GM20000 (cell line): ENCODE data around the gene CDCA4.
"Not testable (repeated sequence)": the region's sequence is repeated elsewhere in the genome, so short reads cannot be mapped to it uniquely, and the experiment has no call there.

Experiments used
- DNase-seq: peaks from one replicate; pipeline ENCODE4 v3.0.0; 2012; ENCODE audit warnings: low spot score
- CTCF ChIP-seq: IDR thresholded peaks from 2 replicates; pipeline ENCODE4 v1.5.1; 2012; ENCODE audit warnings: mild to moderate bottlenecking, control low read depth; ENCODE audit errors: extremely low read depth, missing control alignments

CDCA4 gene

GRCh38 chr14:105029402-105029801 lies 8.5 kb upstream of the CDCA4 start:
- no peak for TF ChIP-seq CTCF
- DNase-seq = no peak

GRCh38 chr14:105028251-105028927 lies 7.5 kb upstream of the CDCA4 start:
- DNase-seq = no peak

GRCh38 chr14:105027718-105028117 lies 6.8 kb upstream of the CDCA4 start:
- not testable (repeated sequence) for DNase-seq

More at GRCh38 chr14:105028251-105028927, 7.5 kb upstream of the CDCA4 start:
- no peak for TF ChIP-seq CTCF

GRCh38 chr14:105026802-105027563 lies 6.1 kb upstream of the CDCA4 start:
- no peak for TF ChIP-seq CTCF
- DNase-seq = peak; percentile 52

GRCh38 chr14:105026033-105026785 lies 5.3 kb upstream of the CDCA4 start:
- peak; percentile 79 for DNase-seq

GRCh38 chr14:105025429-105025828 lies 4.5 kb upstream of the CDCA4 start:
- no peak for TF ChIP-seq CTCF
- DNase-seq = no peak

More at GRCh38 chr14:105026033-105026785, 5.3 kb upstream of the CDCA4 start:
- no peak for TF ChIP-seq CTCF

GRCh38 chr14:105023791-105024480 lies 3.1 kb upstream of the CDCA4 start:
- TF ChIP-seq CTCF = no peak
- DNase-seq = no peak
